ENCODE measurements around the gene CBX4. TPM values are rescaled to one million over a fixed set of nuclear protein-coding genes. Genes with fewer than 3 reads are reported as not detected.

Gene CBX4
- total and polyA plus RNA-seq, 2 experiments from 2014 or later = 1.2 to 18.9 TPM

DNA sequence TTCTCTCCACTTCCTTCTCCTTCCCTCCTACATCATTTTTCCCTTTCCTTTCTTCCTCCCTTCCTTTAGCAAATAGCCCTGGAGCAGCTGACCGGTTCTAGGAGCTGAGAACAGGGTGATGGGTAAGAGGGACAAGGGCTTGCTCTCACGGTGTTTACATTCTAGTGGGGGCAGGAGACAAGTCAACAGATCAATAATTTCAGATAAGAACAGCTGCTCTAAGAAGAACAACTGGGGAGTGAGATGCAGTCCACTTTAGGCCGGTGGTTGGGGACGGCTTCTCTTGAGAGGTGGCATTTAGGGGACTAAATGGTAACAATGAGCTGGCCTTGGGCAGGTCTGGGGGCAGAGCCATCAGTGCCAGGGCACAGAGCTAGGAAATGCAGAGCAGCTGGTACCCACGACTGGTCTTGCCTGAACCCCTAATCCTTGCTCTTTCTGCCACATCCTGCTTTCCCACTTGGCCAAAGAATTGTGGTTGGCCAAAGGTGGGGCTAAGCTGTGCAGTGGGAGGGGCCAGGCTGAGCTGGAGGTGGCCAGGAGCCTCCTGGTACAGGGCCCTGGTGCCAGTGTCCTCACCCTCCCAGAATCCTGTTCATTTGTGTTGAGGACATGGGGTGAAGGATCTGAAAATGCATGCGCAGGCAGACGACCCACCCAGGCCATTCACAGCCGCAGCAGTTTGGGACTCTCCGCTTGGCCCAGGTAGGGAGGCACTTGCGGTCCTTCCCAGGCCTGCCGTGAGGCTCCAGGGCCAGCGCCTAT, 17.7 kb downstream of the CBX4 start:
- no peaks in the 10 kb centered on the region for H3K36me3 ChIP-seq (ENCODE audit: low read depth)
- no peaks in the 10 kb centered on the region for H3K4me1 ChIP-seq (ENCODE audit: insufficient read depth)
- WGBS, 2 experiments (ENCODE audit: low coverage in 1 of 2, low lambda C conversion rate in 2 of 2, missing lambda C conversion rate in 2 of 2) = 70 to 71% methylated on average over 12 of the region's 12 CpGs
- no peak for DNase-seq
- H3K79me2 ChIP-seq (ENCODE audit: insufficient read depth) = no peaks in the 10 kb centered on the region
- peaks cover 24% of the 10 kb centered on the region; the same call in 1 of the 2 replicates for H3K27me3 ChIP-seq (replicated peaks; ENCODE audit: insufficient read depth)
- in situ Hi-C loops (cut with MboI) = no loop called here
- H3K9ac ChIP-seq = no peak overlapping the region
- H3K9me2 ChIP-seq (ENCODE audit: insufficient read depth) = no peaks in the 10 kb centered on the region
- TF ChIP-seq EZH2 (IDR thresholded peaks at IDR 0.05; ENCODE audit: insufficient read depth, poor library complexity, severe bottlenecking) = no peak
- TF ChIP-seq EZH2phosphoT487 (IDR thresholded peaks at IDR 0.05; ENCODE audit: insufficient read depth, low read depth) = no peak
- H3K4me3 ChIP-seq = no peak overlapping the region
- no peaks in the 10 kb centered on the region for H3F3A ChIP-seq (ENCODE audit: insufficient read depth)
- no peak overlapping the region for H3K4me2 ChIP-seq (ENCODE audit: unreplicated experiment)
- H3K9me3 ChIP-seq (ENCODE audit: low read depth) = no peaks in the 10 kb centered on the region
- no peak overlapping the region for H2AFZ ChIP-seq
- no peaks in the 10 kb centered on the region for H4K20me1 ChIP-seq (ENCODE audit: insufficient read depth)
- H3K27ac ChIP-seq = no peak overlapping the region

DNA sequence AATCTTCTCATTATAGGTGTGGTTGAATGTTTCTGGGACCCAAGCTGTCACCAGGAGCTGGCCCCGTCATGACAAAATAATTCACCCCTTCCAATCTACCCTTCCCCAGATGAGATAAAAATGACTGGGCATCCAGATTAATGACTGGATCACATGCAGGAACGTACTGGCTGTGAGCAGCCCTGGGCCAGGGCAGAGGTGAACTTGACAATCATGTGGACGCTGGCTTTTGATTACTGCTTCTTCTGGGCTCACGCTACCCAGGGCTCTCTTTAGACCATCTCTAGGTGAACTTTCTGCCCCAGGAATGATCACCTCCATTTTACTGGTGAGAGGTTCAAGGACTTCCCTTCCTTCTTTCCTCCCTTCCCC, 18.3 kb downstream of the CBX4 start:
- no peak for TF ChIP-seq EZH2phosphoT487 (IDR thresholded peaks at IDR 0.05; ENCODE audit: insufficient read depth, low read depth)
- TF ChIP-seq EZH2 (IDR thresholded peaks at IDR 0.05; ENCODE audit: insufficient read depth, poor library complexity, severe bottlenecking) = no peak
- 75 to 82% methylated on average over 4 of the region's 4 CpGs for WGBS, 2 experiments (ENCODE audit: low coverage in 1 of 2, low lambda C conversion rate in 2 of 2, missing lambda C conversion rate in 2 of 2)
- Histone ChIP-seq H4K20me1 (ENCODE audit: insufficient read depth) (no peaks in the 10 kb centered on the region), H3K9ac (no peak overlapping the region), H3K4me3 (no peak overlapping the region), H3K9me3 (ENCODE audit: low read depth) (no peaks in the 10 kb centered on the region), H3K79me2 (ENCODE audit: insufficient read depth) (no peaks in the 10 kb centered on the region), H3K27me3 (replicated peaks; ENCODE audit: insufficient read depth) (peaks cover 30% of the 10 kb centered on the region; the same call in 1 of the 2 replicates), H3F3A (ENCODE audit: insufficient read depth) (no peaks in the 10 kb centered on the region), H3K4me1 (ENCODE audit: insufficient read depth) (no peaks in the 10 kb centered on the region), H3K36me3 (ENCODE audit: low read depth) (no peaks in the 10 kb centered on the region), H3K9me2 (ENCODE audit: insufficient read depth) (no peaks in the 10 kb centered on the region), H3K4me2 (ENCODE audit: unreplicated experiment) (no peak overlapping the region), H3K27ac (no peak overlapping the region), H2AFZ (no peak overlapping the region)
- no peak for DNase-seq
- in situ Hi-C loops (cut with MboI) = no loop called here

- H3K27me3 ChIP-seq (replicated peaks; ENCODE audit: insufficient read depth) = peaks cover 38% of the 10 kb centered on the region; the same call in 1 of the 2 replicates
- H3K27ac ChIP-seq = no peak overlapping the region
- in situ Hi-C loops (cut with MboI) = no loop called here
- no peak for DNase-seq
- no peaks in the 10 kb centered on the region for H4K20me1 ChIP-seq (ENCODE audit: insufficient read depth)
- no peaks in the 10 kb centered on the region for H3F3A ChIP-seq (ENCODE audit: insufficient read depth)
- 67 to 70% methylated on average over 13 of the region's 13 CpGs for WGBS, 2 experiments (ENCODE audit: low coverage in 1 of 2, low lambda C conversion rate in 2 of 2, missing lambda C conversion rate in 2 of 2)
- no peaks in the 10 kb centered on the region for H3K9me2 ChIP-seq (ENCODE audit: insufficient read depth)
- no peaks in the 10 kb centered on the region for H3K36me3 ChIP-seq (ENCODE audit: low read depth)
- no peak overlapping the region for H3K4me2 ChIP-seq (ENCODE audit: unreplicated experiment)
- H2AFZ ChIP-seq = no peak overlapping the region
- TF ChIP-seq EZH2phosphoT487 (IDR thresholded peaks at IDR 0.05; ENCODE audit: insufficient read depth, low read depth) = no peak
- no peak for TF ChIP-seq EZH2 (IDR thresholded peaks at IDR 0.05; ENCODE audit: insufficient read depth, poor library complexity, severe bottlenecking)
- H3K4me1 ChIP-seq (ENCODE audit: insufficient read depth) = no peaks in the 10 kb centered on the region
- H3K4me3 ChIP-seq = no peak overlapping the region
- H3K9me3 ChIP-seq (ENCODE audit: low read depth) = no peaks in the 10 kb centered on the region
- H3K79me2 ChIP-seq (ENCODE audit: insufficient read depth) = no peaks in the 10 kb centered on the region
- H3K9ac ChIP-seq = no peak overlapping the region
Observed at GRCh38 chr17:79819534-79820276, 19.5 kb downstream of the CBX4 start.

GRCh38 chr17:79819085-79819484, 20.2 kb downstream of the CBX4 start:
- 51 to 57% methylated on average over 5 of the region's 5 CpGs for WGBS, 2 experiments (ENCODE audit: low coverage in 1 of 2, low lambda C conversion rate in 2 of 2, missing lambda C conversion rate in 2 of 2)
- no peaks in the 10 kb centered on the region for H4K20me1 ChIP-seq (ENCODE audit: insufficient read depth)
- no peaks in the 10 kb centered on the region for H3K79me2 ChIP-seq (ENCODE audit: insufficient read depth)
- H3K4me1 ChIP-seq (ENCODE audit: insufficient read depth) = no peaks in the 10 kb centered on the region
- in situ Hi-C loops (cut with MboI) = no loop called here
- no peak overlapping the region for H2AFZ ChIP-seq
- H3K9me3 ChIP-seq (ENCODE audit: low read depth) = no peaks in the 10 kb centered on the region
- H3K4me2 ChIP-seq (ENCODE audit: unreplicated experiment) = no peak overlapping the region
- DNase-seq = no peak
- no peak overlapping the region for H3K4me3 ChIP-seq
- TF ChIP-seq EZH2 (IDR thresholded peaks at IDR 0.05; ENCODE audit: insufficient read depth, poor library complexity, severe bottlenecking) (no peak), EZH2phosphoT487 (IDR thresholded peaks at IDR 0.05; ENCODE audit: insufficient read depth, low read depth) (no peak)
- H3K36me3 ChIP-seq (ENCODE audit: low read depth) = no peaks in the 10 kb centered on the region
- H3K9me2 ChIP-seq (ENCODE audit: insufficient read depth) = no peaks in the 10 kb centered on the region
- H3F3A ChIP-seq (ENCODE audit: insufficient read depth) = no peaks in the 10 kb centered on the region
- no peak overlapping the region for H3K27ac ChIP-seq
- no peak overlapping the region for H3K9ac ChIP-seq
- H3K27me3 ChIP-seq (replicated peaks; ENCODE audit: insufficient read depth) = peaks cover 44% of the 10 kb centered on the region

Data from GM23248 (cell line).